Naive thymus-derived CD4-positive, alpha-beta T cell (primary cell): ENCODE data around the gene CBX3. TPM values are rescaled to one million over a fixed set of nuclear protein-coding genes. Genes with fewer than 3 reads are reported as not detected.
"Not testable (repeated sequence)": the region's sequence is repeated elsewhere in the genome, so short reads cannot be mapped to it uniquely, and the experiment has no call there.

Source experiments
- ATAC-seq: fragments of 150-1000 bp; cut with Tn5 transposase; 2 replicates; pipeline ENCODE4 v1.10.0; 2021; ENCODE audit warnings: mild to moderate bottlenecking, moderate library complexity
- CTCF ChIA-PET: fragments of 350-600 bp; sonication (Branson Sonifier 250); formaldehyde crosslinking; loops from one replicate; lab custom pipeline; 2021; ENCODE audit warnings: antibody characterized with exemption; lab: Charles Lee
- POLR2A ChIA-PET: fragments of 350-600 bp; sonication (Branson Sonifier 250); formaldehyde crosslinking; loops from one replicate; lab custom pipeline; 2021; ENCODE audit warnings: antibody characterized with exemption, inconsistent platforms; lab: Charles Lee
- DNase-seq, 9 donors: peaks; one replicate each; pipeline versions ENCODE4 v3.0.0 to v3.0.0-alpha.2; 2020 to 2022; ENCODE audit warnings: mixed read lengths in 1 of 9
- H3K27ac ChIP-seq: one replicate; pipeline ENCODE4 v1.7.0; 2013; ENCODE audit warnings: mild to moderate bottlenecking, low read depth, low read length, moderate library complexity
- H3K27me3 ChIP-seq, 2 donors: one replicate each; pipeline ENCODE4 v1.7.0; 2013; ENCODE audit warnings: low read length in 2 of 2, mild to moderate bottlenecking in 2 of 2, moderate library complexity in 2 of 2; ENCODE audit not compliant: control insufficient read depth in 2 of 2, insufficient read depth in 2 of 2
- H3K36me3 ChIP-seq, 3 experiments: 1 replicate in 2 of 3; 2 replicates in 1 of 3; pipeline ENCODE4 v1.7.0; 2013; ENCODE audit warnings: low read length in 3 of 3, mild to moderate bottlenecking in 3 of 3, moderate library complexity in 1 of 3; ENCODE audit not compliant: insufficient read depth in 3 of 3, control insufficient read depth in 2 of 3
- H3K4me1 ChIP-seq, 2 donors: one replicate each; pipeline ENCODE4 v1.7.0; 2013; ENCODE audit warnings: low read length in 2 of 2, mild to moderate bottlenecking in 2 of 2, moderate library complexity in 1 of 2; ENCODE audit not compliant: control insufficient read depth in 2 of 2, insufficient read depth in 2 of 2
- H3K4me3 ChIP-seq: 2 replicates; pipeline ENCODE4 v1.7.0; 2013; ENCODE audit warnings: mild to moderate bottlenecking, low read length
- H3K9me3 ChIP-seq, 3 experiments: 1 replicate in 2 of 3; 2 replicates in 1 of 3; pipeline ENCODE4 v1.7.0; 2013; ENCODE audit warnings: low read length in 3 of 3; ENCODE audit not compliant: control insufficient read depth in 2 of 3
- H3K27ac Mint-ChIP-seq, 9 donors: one replicate each; pipeline ENCODE4 v1.8.0; 2020 to 2022; ENCODE audit warnings: mixed read lengths in 9 of 9, mild to moderate bottlenecking in 8 of 9, moderate library complexity in 5 of 9, inconsistent platforms in 2 of 9
- H3K27me3 Mint-ChIP-seq, 5 donors: one replicate each; pipeline ENCODE4 v1.8.0; 2021 to 2022; ENCODE audit warnings: mixed read lengths in 5 of 5, mild to moderate bottlenecking in 1 of 5
- H3K36me3 Mint-ChIP-seq, 5 donors: one replicate each; pipeline ENCODE4 v1.8.0; 2020 to 2022; ENCODE audit warnings: mixed read lengths in 5 of 5, mild to moderate bottlenecking in 3 of 5, inconsistent platforms in 1 of 5
- H3K4me1 Mint-ChIP-seq, 7 donors: one replicate each; pipeline ENCODE4 v1.8.0; 2020 to 2022; ENCODE audit warnings: mixed read lengths in 7 of 7, mild to moderate bottlenecking in 3 of 7, inconsistent platforms in 1 of 7
- H3K4me3 Mint-ChIP-seq, 10 donors: one replicate each; pipeline ENCODE4 v1.8.0; 2020 to 2022; ENCODE audit warnings: mild to moderate bottlenecking in 10 of 10, mixed read lengths in 10 of 10, moderate library complexity in 6 of 10, inconsistent platforms in 2 of 10
- H3K9me3 Mint-ChIP-seq, 11 donors: one replicate each; pipeline ENCODE4 v1.8.0; 2020 to 2022; ENCODE audit warnings: mixed read lengths in 11 of 11, mild to moderate bottlenecking in 4 of 11, inconsistent platforms in 1 of 11, moderate library complexity in 1 of 11
- intact Hi-C, 2 donors: fragments of 100-400 bp; cut with micrococcal nuclease; formaldehyde crosslinking; loops; one replicate each; pipeline ENCODE4 v1.15.1; 2023
- polyA plus RNA-seq, 2 donors: library from polyadenylated mRNA; unstranded; fragments of 300-500 nt; fragmentation: Illumina TruSeq; gene quantifications; one replicate each; pipeline ENCODE4 v1.2.3, GENCODE V29; 2021
- total RNA-seq, 6 experiments: library from RNA in 5 of 6; stranded (reverse) in 5 of 6; gene quantifications; 1 replicate in 5 of 6; 2 replicates in 1 of 6; pipeline ENCODE4 v1.2.3 and lab custom pipeline; 2021 to 2026

Gene CBX3
- total and polyA plus RNA-seq, 7 experiments from 2014 or later, result 86.9 to 214 (median 112) TPM

GRCh38 chr7:26184281-26185101, 17.1 kb upstream of the CBX3 start:
- not testable (repeated sequence) for DNase-seq, H3K4me1 ChIP-seq, H3K4me3 ChIP-seq, ATAC-seq, H3K27me3 Mint-ChIP-seq, H3K9me3 ChIP-seq, H3K27me3 ChIP-seq
- H3K27ac ChIP-seq, result peak overlapping the region; percentile 20
- intact Hi-C loops, result loop anchor here (1.0 to 2.0 kb wide), 3 partner anchors 14 to 28 kb away; no protein-coding TSS in a partner anchor
- peaks cover 0 to 14% (median 0%) of the 10 kb centered on the region in 11 donors for H3K9me3 Mint-ChIP-seq
- CTCF ChIA-PET, result interaction anchor here (0.7 to 1.4 kb wide), 3 partner anchors 14 to 94 kb away, joined by 3 to 4 read pairs (median 4); no protein-coding TSS in a partner anchor
- POLR2A ChIA-PET, result interaction anchor here (0.6 to 12.5 kb wide), 5 partner anchors 12 to 34 kb away, joined by 3 to 289 read pairs (median 5); partner anchors contain the start of genes CBX3 and HNRNPA2B1
- H3K36me3 Mint-ChIP-seq, result peaks cover 0 to 45% (median 22%) of the 10 kb centered on the region in 5 donors
- peaks cover 1 to 12% (median 3%) of the 10 kb centered on the region in 3 experiments for H3K36me3 ChIP-seq
- H3K4me3 Mint-ChIP-seq, result peak overlapping the region in 3 of 10 donors; percentile 9 to 42 (median 13)
- peak overlapping the region; percentile 32 to 90 (median 73) for H3K27ac Mint-ChIP-seq
- H3K4me1 Mint-ChIP-seq, result peaks cover 36 to 88% (median 78%) of the 10 kb centered on the region in 7 donors

- no peaks in the 10 kb centered on the region for H3K27me3 ChIP-seq
- DNase-seq (no peak), ATAC-seq (peak; percentile 19)
- Mint-ChIP-seq H3K27ac (peak overlapping the region; percentile 18 to 90 (median 73)), H3K4me3 (peak overlapping the region in 5 of 10 donors; percentile 1 to 65 (median 12)), H3K4me1 (peaks cover 39 to 87% (median 73%) of the 10 kb centered on the region in 7 donors), H3K9me3 (peaks cover 0 to 14% (median 0%) of the 10 kb centered on the region in 11 donors), H3K27me3 (no peaks in the 10 kb centered on the region), H3K36me3 (peaks cover 0 to 46% (median 26%) of the 10 kb centered on the region in 5 donors)
- ChIA-PET CTCF (interaction anchor here (0.7 to 1.2 kb wide), 2 partner anchors 18 to 94 kb away, joined by 3 to 4 read pairs; no protein-coding TSS in a partner anchor), POLR2A (interaction anchor here (1.9 to 12.5 kb wide), 2 partner anchors 12 to 13 kb away, joined by 5 to 289 read pairs; partner anchors contain the start of genes CBX3 and HNRNPA2B1)
- no peaks in the 10 kb centered on the region for H3K9me3 ChIP-seq
- peaks cover 2 to 9% of the 10 kb centered on the region in 2 donors for H3K4me1 ChIP-seq
- intact Hi-C loops, result loop anchor here (1.0 to 2.0 kb wide), 3 partner anchors 14 to 29 kb away; no protein-coding TSS in a partner anchor
- H3K36me3 ChIP-seq, result peaks cover 5 to 18% (median 10%) of the 10 kb centered on the region in 3 experiments
- no peak overlapping the region for H3K4me3 ChIP-seq
- H3K27ac ChIP-seq, result peak overlapping the region; percentile 20
Measured at GRCh38 chr7:26185131-26185843, 16.3 kb upstream of the CBX3 start.

- H3K27ac Mint-ChIP-seq, result peak overlapping the region; percentile 18 to 90 (median 73)
- no peaks in the 10 kb centered on the region for H3K9me3 ChIP-seq
- POLR2A ChIA-PET, result interaction anchor here (1.9 to 12.5 kb wide), 2 partner anchors 11 to 14 kb away, joined by 5 to 289 read pairs; partner anchors contain the start of genes CBX3 and HNRNPA2B1
- ATAC-seq (no peak), DNase-seq (no peak)
- H3K36me3 ChIP-seq, result peaks cover 10 to 23% (median 15%) of the 10 kb centered on the region in 3 experiments
- peaks cover 42 to 87% (median 73%) of the 10 kb centered on the region in 7 donors for H3K4me1 Mint-ChIP-seq
- H3K4me3 Mint-ChIP-seq, result peak overlapping the region in 3 of 10 donors; percentile 4 to 65 (median 12)
- CTCF ChIA-PET, result no interaction called here
- no peaks in the 10 kb centered on the region for H3K27me3 ChIP-seq
- no peaks in the 10 kb centered on the region for H3K27me3 Mint-ChIP-seq
- no peak overlapping the region for H3K4me3 ChIP-seq
- peaks cover 0 to 52% (median 31%) of the 10 kb centered on the region in 5 donors for H3K36me3 Mint-ChIP-seq
- peaks cover 0 to 14% (median 0%) of the 10 kb centered on the region in 11 donors for H3K9me3 Mint-ChIP-seq
- no peak overlapping the region for H3K27ac ChIP-seq
- intact Hi-C loops, result loop anchor here (1.0 to 2.0 kb wide), 3 partner anchors 13 to 30 kb away; no protein-coding TSS in a partner anchor
- H3K4me1 ChIP-seq, result peaks cover 7 to 9% of the 10 kb centered on the region in 2 donors
Measured at GRCh38 chr7:26185844-26186180, 15.7 kb upstream of the CBX3 start.

- H3K4me1 Mint-ChIP-seq, result peaks cover 42 to 90% (median 74%) of the 10 kb centered on the region in 7 donors
- Histone ChIP-seq H3K9me3 (no peaks in the 10 kb centered on the region), H3K27me3 (no peaks in the 10 kb centered on the region), H3K4me3 (no peak overlapping the region), H3K4me1 (peaks cover 5 to 12% of the 10 kb centered on the region in 2 donors), H3K27ac (no peak overlapping the region), H3K36me3 (peaks cover 14 to 31% (median 18%) of the 10 kb centered on the region in 3 experiments)
- no peaks in the 10 kb centered on the region for H3K27me3 Mint-ChIP-seq
- CTCF ChIA-PET, result interaction anchor here (2.4 kb wide), 1 partner anchor 107 kb away, joined by 8 read pairs; no protein-coding TSS in a partner anchor
- intact Hi-C loops, result no loop called here
- DNase-seq (no peak), ATAC-seq (peak; percentile 5)
- peak overlapping the region in 4 of 10 donors; percentile 16 to 27 (median 22) for H3K4me3 Mint-ChIP-seq
- H3K36me3 Mint-ChIP-seq, result peaks cover 0 to 55% (median 34%) of the 10 kb centered on the region in 5 donors
- H3K27ac Mint-ChIP-seq, result peak overlapping the region; percentile 22 to 77 (median 67)
- H3K9me3 Mint-ChIP-seq, result peaks cover 0 to 14% (median 0%) of the 10 kb centered on the region in 11 donors
- POLR2A ChIA-PET, result interaction anchor here (0.8 to 12.5 kb wide), 5 partner anchors 10 to 94 kb away, joined by 3 to 289 read pairs (median 5); partner anchors contain the start of genes CBX3, HNRNPA2B1 and NFE2L3
Measured at GRCh38 chr7:26186364-26187311, 14.9 kb upstream of the CBX3 start.

GRCh38 chr7:26187380-26188205, 14.0 kb upstream of the CBX3 start:
- no peak for DNase-seq

More at GRCh38 chr7:26187380-26188205, 14.0 kb upstream of the CBX3 start:
- H3K27ac Mint-ChIP-seq, result peak overlapping the region in 7 of 9 donors; percentile 25 to 89 (median 71)
- CTCF ChIA-PET, result interaction anchor here (0.8 to 2.4 kb wide), 5 partner anchors 10 to 182 kb away, joined by 3 to 17 read pairs (median 6); partner anchors contain the start of gene NFE2L3
- Histone ChIP-seq H3K36me3 (peaks cover 20 to 38% (median 22%) of the 10 kb centered on the region in 3 experiments), H3K4me3 (no peak overlapping the region), H3K27me3 (no peaks in the 10 kb centered on the region), H3K27ac (no peak overlapping the region), H3K4me1 (peaks cover 13 to 20% of the 10 kb centered on the region in 2 donors), H3K9me3 (no peaks in the 10 kb centered on the region)
- intact Hi-C loops, result loop anchor here in 1 of 2 donors (1.0 kb wide), 1 partner anchor 7 kb away; no protein-coding TSS in a partner anchor
- POLR2A ChIA-PET, result interaction anchor here (0.8 to 12.5 kb wide), 8 partner anchors 9 to 95 kb away, joined by 3 to 289 read pairs (median 6); partner anchors contain the start of genes CBX3, HNRNPA2B1 and NFE2L3
- peaks cover 0 to 63% (median 42%) of the 10 kb centered on the region in 5 donors for H3K36me3 Mint-ChIP-seq
- peak overlapping the region in 3 of 10 donors; percentile 16 to 49 (median 32) for H3K4me3 Mint-ChIP-seq
- peak; percentile 37 for ATAC-seq
- H3K27me3 Mint-ChIP-seq, result no peaks in the 10 kb centered on the region
- peaks cover 0 to 14% (median 0%) of the 10 kb centered on the region in 11 donors for H3K9me3 Mint-ChIP-seq
- H3K4me1 Mint-ChIP-seq, result peaks cover 47 to 90% (median 79%) of the 10 kb centered on the region in 7 donors
